Neural progenitor cell (in vitro differentiated cells): Measurements from ENCODE around the gene ARIH1. TPM values are rescaled to one million over a fixed set of nuclear protein-coding genes. Genes with fewer than 3 reads are reported as not detected.
A peak's percentile ranks its signal among the peaks of the same experiment; 100 is the strongest.
"Not testable (repeated sequence)": the region's sequence is repeated elsewhere in the genome, so short reads cannot be mapped to it uniquely, and the experiment has no call there.

Experiments
- DNase-seq: peaks from one replicate; pipeline ENCODE4 v3.0.0-alpha.2; 2016; ENCODE audit warnings: low spot score
- H2AFZ ChIP-seq: fragments of 200-600 bp; sonication (generic); replicated peaks from 2 replicates; pipeline ENCODE4 v1.6.1; 2016; ENCODE audit warnings: antibody characterized with exemption
- H3F3A ChIP-seq: fragments of 200-600 bp; sonication (generic); 2 replicates; pipeline ENCODE4 v1.6.1; 2016; ENCODE audit warnings: antibody characterized with exemption, low read depth
- H3K27ac ChIP-seq: fragments of 200-600 bp; sonication (generic); 2 replicates; pipeline ENCODE4 v1.5.1; 2016; ENCODE audit warnings: mild to moderate bottlenecking
- H3K27me3 ChIP-seq: fragments of 200-600 bp; sonication (generic); 2 replicates; pipeline ENCODE4 v1.6.1; 2016; ENCODE audit warnings: mild to moderate bottlenecking, moderate library complexity
- H3K36me3 ChIP-seq: fragments of 200-600 bp; sonication (generic); 2 replicates; pipeline ENCODE4 v1.5.1; 2016
- H3K4me1 ChIP-seq: fragments of 200-600 bp; sonication (generic); 2 replicates; pipeline ENCODE4 v1.6.1; 2016; ENCODE audit warnings: mixed run types
- H3K4me2 ChIP-seq: fragments of 200-600 bp; sonication (generic); 2 replicates; pipeline ENCODE4 v1.6.1; 2016
- H3K4me3 ChIP-seq: fragments of 200-600 bp; sonication (generic); 2 replicates; pipeline ENCODE4 v1.5.1; 2016
- H3K79me2 ChIP-seq: fragments of 200-600 bp; sonication (generic); 2 replicates; pipeline ENCODE4 v1.6.1; 2016; ENCODE audit warnings: low read depth
- H3K9ac ChIP-seq: fragments of 200-600 bp; sonication (generic); 2 replicates; pipeline ENCODE4 v1.6.1; 2016
- H3K9me3 ChIP-seq: fragments of 200-600 bp; sonication (generic); 2 replicates; pipeline ENCODE4 v1.5.1; 2016; ENCODE audit warnings: low read depth
- H4K20me1 ChIP-seq: fragments of 200-600 bp; sonication (generic); 2 replicates; pipeline ENCODE4 v1.6.1; 2016; ENCODE audit warnings: low read depth
- H3K27ac Mint-ChIP-seq: 3 replicates; pipeline ENCODE4 v1.8.0; 2021; ENCODE audit warnings: mixed read lengths
- H3K27me3 Mint-ChIP-seq: 2 replicates; pipeline ENCODE4 v1.8.0; 2022; ENCODE audit warnings: low read depth, mild to moderate bottlenecking, inconsistent platforms, moderate library complexity, mixed read lengths; ENCODE audit not compliant: insufficient read depth
- H3K36me3 Mint-ChIP-seq: 3 replicates; pipeline ENCODE4 v1.8.0; 2021; ENCODE audit warnings: mixed read lengths
- H3K4me1 Mint-ChIP-seq: 3 replicates; pipeline ENCODE4 v1.8.0; 2021; ENCODE audit warnings: mixed read lengths
- H3K4me3 Mint-ChIP-seq: 3 replicates; pipeline ENCODE4 v1.8.0; 2021; ENCODE audit warnings: mild to moderate bottlenecking, moderate library complexity, mixed read lengths
- H3K9me3 Mint-ChIP-seq: 3 replicates; pipeline ENCODE4 v1.8.0; 2020; ENCODE audit warnings: mixed read lengths
- EZH2 ChIP-seq: fragments of 200-600 bp; sonication (generic); IDR thresholded peaks from 2 replicates; pipeline ENCODE4 v1.6.1; 2017; ENCODE audit warnings: antibody characterized with exemption, mild to moderate bottlenecking, moderate library complexity
- EZH2phosphoT487 ChIP-seq: fragments of 200-600 bp; sonication (generic); IDR thresholded peaks from 2 replicates; pipeline ENCODE4 v1.6.1; 2017; ENCODE audit warnings: antibody characterized with exemption
- total RNA-seq: library from RNA; depleted of rRNA; stranded (reverse); fragments of >200 nt; gene quantifications from 2 replicates; pipeline ENCODE4 v1.2.3, GENCODE V29; 2015; ENCODE audit warnings: low replicate concordance
- TF ChIP-seq, protein P1 (sequence below): fragments of 200-600 bp; sonication (generic); IDR thresholded peaks from 2 replicates; pipeline ENCODE4 v1.5.1; 2017; ENCODE audit warnings: antibody characterized with exemption, mild to moderate bottlenecking

The ARIH1 gene
- total RNA-seq, 1 donor from 2014 or later = 68.0 TPM

DNA sequence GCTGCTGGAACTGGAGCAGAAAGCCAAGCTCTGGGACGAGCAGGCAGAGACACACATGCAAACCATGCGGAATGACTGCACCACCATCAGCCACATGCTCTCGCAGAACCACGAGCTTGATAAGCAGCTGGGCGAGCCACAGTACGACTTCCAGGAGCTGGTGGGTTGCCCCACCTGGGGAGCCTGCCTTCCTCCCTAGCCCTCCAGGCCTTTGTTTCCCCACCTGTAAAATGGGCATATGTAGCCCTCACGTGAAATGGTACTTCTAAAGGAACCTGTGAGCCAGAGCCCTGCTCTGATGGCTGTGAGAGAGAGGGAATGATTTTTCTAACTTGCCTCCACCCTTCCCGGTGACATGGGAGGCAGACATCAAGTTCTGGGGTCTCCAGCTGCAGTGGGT lies 135.7 kb downstream of the ARIH1 start:
- H3K4me3 ChIP-seq = no peak overlapping the region
- TF ChIP-seq, protein P1, sequence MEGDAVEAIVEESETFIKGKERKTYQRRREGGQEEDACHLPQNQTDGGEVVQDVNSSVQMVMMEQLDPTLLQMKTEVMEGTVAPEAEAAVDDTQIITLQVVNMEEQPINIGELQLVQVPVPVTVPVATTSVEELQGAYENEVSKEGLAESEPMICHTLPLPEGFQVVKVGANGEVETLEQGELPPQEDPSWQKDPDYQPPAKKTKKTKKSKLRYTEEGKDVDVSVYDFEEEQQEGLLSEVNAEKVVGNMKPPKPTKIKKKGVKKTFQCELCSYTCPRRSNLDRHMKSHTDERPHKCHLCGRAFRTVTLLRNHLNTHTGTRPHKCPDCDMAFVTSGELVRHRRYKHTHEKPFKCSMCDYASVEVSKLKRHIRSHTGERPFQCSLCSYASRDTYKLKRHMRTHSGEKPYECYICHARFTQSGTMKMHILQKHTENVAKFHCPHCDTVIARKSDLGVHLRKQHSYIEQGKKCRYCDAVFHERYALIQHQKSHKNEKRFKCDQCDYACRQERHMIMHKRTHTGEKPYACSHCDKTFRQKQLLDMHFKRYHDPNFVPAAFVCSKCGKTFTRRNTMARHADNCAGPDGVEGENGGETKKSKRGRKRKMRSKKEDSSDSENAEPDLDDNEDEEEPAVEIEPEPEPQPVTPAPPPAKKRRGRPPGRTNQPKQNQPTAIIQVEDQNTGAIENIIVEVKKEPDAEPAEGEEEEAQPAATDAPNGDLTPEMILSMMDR = no peak
- TF ChIP-seq EZH2 = no peak
- no peak for TF ChIP-seq EZH2phosphoT487
- peaks cover 1% of the 10 kb centered on the region for H3K4me1 ChIP-seq
- H3K36me3 ChIP-seq = no peaks in the 10 kb centered on the region
- H3K9ac ChIP-seq = no peak overlapping the region
- no peaks in the 10 kb centered on the region for H3F3A ChIP-seq
- DNase-seq = no peak
- H3K27ac ChIP-seq = no peak overlapping the region
- Mint-ChIP-seq H3K36me3 (no peaks in the 10 kb centered on the region), H3K27ac (no peak overlapping the region), H3K9me3 (no peaks in the 10 kb centered on the region), H3K4me1 (peaks cover 2% of the 10 kb centered on the region), H3K4me3 (no peak overlapping the region), H3K27me3 (peaks cover 9% of the 10 kb centered on the region)
- H3K9me3 ChIP-seq = no peaks in the 10 kb centered on the region
- no peaks in the 10 kb centered on the region for H3K79me2 ChIP-seq
- no peak overlapping the region for H2AFZ ChIP-seq
- no peak overlapping the region for H3K4me2 ChIP-seq
- H3K27me3 ChIP-seq = no peaks in the 10 kb centered on the region
- H4K20me1 ChIP-seq = no peaks in the 10 kb centered on the region

- DNase-seq, H3K36me3 Mint-ChIP-seq, H2AFZ ChIP-seq, H3K27ac Mint-ChIP-seq, H3F3A ChIP-seq, H3K36me3 ChIP-seq, H3K27me3 Mint-ChIP-seq, H3K9me3 Mint-ChIP-seq, H3K9ac ChIP-seq, H3K27ac ChIP-seq, H3K79me2 ChIP-seq, H3K27me3 ChIP-seq, H3K4me3 Mint-ChIP-seq, H3K9me3 ChIP-seq, H4K20me1 ChIP-seq, H3K4me1 Mint-ChIP-seq, H3K4me3 ChIP-seq, H3K4me2 ChIP-seq: not testable (repeated sequence)
- H3K4me1 ChIP-seq = peaks cover 15% of the 10 kb centered on the region
These were observed 138.2 kb downstream of the ARIH1 start for GRCh38 chr15:72612324-72612723.

GRCh38 chr15:72614810-72615532 lies 140.8 kb downstream of the ARIH1 start:
- no peak overlapping the region for H3K27ac ChIP-seq
- H3K4me3 ChIP-seq = no peak overlapping the region
- H3K27ac Mint-ChIP-seq = no peak overlapping the region

More at GRCh38 chr15:72614810-72615532, 140.8 kb downstream of the ARIH1 start:
- H2AFZ ChIP-seq = peak overlapping the region; percentile 94
- no peak overlapping the region for H3K9ac ChIP-seq
- DNase-seq = no peak
- H3K36me3 ChIP-seq = no peaks in the 10 kb centered on the region
- peaks cover 15% of the 10 kb centered on the region for H3K4me1 ChIP-seq
- H3K79me2 ChIP-seq = no peaks in the 10 kb centered on the region
- H3F3A ChIP-seq = no peaks in the 10 kb centered on the region
- Mint-ChIP-seq H3K4me3 (no peak overlapping the region), H3K36me3 (no peaks in the 10 kb centered on the region), H3K27me3 (peaks cover 9% of the 10 kb centered on the region), H3K4me1 (no peaks in the 10 kb centered on the region), H3K9me3 (no peaks in the 10 kb centered on the region)
- no peaks in the 10 kb centered on the region for H3K27me3 ChIP-seq
- no peaks in the 10 kb centered on the region for H4K20me1 ChIP-seq
- H3K4me2 ChIP-seq = peak overlapping the region; percentile 73
- TF ChIP-seq EZH2phosphoT487 = no peak
- TF ChIP-seq, protein P1 = no peak
- no peak for TF ChIP-seq EZH2
- no peaks in the 10 kb centered on the region for H3K9me3 ChIP-seq
